DMS79 (cell line): ENCODE measurements around the gene TUBA4B.
"Not testable (repeated sequence)": the region's sequence is repeated elsewhere in the genome, so short reads cannot be mapped to it uniquely, and the experiment has no call there.

Source experiments
- DNase-seq: peaks from one replicate; lab custom pipeline; 2025; lab: John Stamatoyannopoulos, UW

The TUBA4B gene

DNA sequence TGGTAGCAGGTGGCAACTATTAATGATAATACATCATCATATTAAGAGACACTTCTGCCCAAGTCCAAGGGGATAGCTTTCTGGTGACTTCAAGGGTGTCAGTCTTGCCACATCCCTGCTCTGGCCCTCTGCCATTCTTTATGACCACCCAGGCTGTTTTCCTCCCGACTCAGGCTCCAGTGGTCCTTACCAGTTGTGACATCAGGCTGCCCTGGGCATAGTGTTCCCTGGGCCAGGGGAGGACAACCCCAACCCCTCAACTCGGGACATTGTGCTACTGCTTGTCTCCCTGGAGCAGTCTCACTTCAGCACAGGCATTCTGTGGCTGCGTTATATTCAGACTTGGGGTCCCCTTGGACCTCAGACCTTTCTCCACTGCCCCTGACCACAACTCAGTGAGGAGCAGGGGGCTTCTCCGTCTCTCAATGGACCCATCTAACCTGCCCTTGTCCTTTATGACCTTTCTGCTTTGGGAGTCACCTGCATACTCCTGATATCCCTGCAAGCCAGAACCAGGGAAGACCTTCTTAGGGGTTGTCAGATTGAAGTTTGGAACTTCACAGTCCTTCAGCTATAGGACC lies 39.0 kb downstream of the TUBA4B start:
- no peak for DNase-seq

GRCh38 chr2:219292616-219293015 lies 39.6 kb downstream of the TUBA4B start:
- no peak for DNase-seq

DNA sequence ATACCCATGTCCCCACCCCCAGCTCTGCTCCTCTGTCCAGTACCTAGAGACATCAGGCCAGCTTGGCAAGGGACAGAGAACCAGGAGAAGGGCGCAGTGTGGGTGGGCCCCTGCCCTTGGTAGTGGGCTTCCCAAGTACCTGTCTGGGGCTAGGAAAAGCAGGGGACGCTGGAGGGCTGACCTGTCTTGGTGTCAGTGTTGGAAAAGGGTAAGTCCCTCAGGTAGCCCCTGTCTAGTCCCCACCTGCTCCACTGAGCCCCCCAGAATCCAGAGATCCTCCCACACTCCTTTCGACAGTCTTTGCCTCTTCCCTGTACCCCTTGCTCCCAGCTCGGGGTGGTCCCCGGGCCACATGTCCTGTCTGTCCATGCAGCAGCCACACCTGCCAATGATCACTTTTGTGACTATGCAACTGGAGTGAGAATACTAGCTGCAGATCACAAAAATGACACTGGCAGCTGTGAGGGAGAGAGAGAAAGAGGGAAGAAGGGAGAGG lies 40.7 kb downstream of the TUBA4B start:
- no peak for DNase-seq

DNA sequence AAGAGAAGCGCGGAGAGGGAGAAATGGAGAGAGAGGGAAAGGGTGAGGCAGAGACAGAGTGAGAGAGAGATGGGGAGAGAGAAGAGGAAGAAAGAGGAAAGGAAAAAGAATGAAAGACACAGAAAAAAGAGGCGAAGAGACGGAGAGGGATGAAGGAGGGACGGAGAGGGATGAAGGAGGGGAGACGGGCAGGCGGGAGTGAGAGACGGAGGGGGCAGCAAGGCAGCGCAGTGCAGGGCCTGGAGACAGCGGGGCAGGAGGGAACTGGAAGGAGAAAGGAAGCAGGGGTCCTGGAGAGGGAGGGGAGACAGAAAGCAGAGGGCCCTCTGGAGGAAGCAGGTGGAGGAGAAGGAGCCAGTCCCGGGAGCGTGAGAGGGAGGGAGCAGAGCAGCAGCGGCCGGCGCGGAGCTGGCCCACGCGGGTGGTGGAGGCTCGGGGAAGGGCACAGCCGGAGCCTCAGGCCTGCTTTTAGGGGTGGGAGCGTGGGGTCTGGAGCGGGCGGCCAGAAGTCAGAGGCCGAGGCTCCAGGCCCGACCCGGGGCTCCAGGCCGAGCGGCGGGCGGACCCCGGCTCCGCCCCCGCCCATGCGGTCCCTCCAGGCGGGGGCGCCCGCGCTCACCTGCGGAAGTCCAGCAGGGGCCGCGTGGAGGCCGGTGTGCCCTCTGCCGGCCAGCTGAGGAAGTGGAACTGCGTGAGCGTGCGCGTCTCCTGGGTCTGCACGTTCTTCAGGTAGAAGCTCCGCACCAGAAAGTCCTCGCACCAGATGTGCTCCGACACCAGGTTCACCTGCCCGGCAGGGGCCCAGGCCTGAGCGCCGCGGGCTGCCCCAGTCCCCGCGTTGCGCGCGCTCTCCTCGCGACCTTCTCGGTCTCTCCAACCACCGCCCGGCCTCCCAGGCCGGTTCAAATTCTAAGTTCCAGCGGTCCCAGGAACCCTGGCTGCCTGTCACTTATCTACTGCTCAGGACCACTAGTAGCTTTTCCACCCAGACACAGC lies 41.6 kb downstream of the TUBA4B start:
- DNase-seq, result peak; percentile 9

GRCh38 chr2:219296142-219296541 lies 43.1 kb downstream of the TUBA4B start:
- no peak for DNase-seq

- no peak for DNase-seq
Observed at GRCh38 chr2:219296631-219297391, 43.8 kb downstream of the TUBA4B start.

DNA sequence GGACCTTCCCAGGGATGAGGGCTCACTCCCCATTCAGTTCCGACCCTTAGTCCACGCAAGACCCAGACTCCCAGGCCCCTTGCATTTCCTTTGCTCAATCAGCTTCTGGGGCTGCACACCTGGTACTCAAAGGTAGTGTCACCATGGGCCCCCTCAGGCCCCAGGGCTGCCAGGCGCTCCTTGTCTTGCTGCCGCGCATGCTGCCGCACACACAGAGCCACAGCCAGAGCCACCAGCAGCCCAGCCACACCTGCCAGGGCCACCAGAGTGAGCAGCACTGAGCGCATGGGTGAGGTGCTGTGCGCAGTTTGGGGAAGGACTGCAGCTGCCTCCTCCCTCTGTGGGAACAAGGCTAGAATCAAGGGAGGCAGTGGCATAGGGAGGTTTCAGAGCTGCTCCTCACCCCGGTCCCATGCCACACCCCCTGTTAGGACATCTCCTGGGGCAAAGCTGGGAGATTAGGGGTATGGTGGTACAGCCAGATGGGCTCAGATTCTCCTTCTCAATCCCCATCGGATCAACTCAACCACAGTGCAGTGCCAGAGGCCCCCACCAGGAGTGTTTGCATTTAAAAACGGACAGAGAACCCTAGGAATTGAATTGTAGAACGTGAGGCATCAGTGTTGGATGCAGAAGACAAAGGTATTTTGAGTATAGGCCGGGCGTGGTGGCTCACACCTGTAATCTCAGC lies 44.9 kb downstream of the TUBA4B start:
- DNase-seq, result no peak

- DNase-seq, result peak; percentile 44
Observed at GRCh38 chr2:219298759-219299371, 45.8 kb downstream of the TUBA4B start.

DNA sequence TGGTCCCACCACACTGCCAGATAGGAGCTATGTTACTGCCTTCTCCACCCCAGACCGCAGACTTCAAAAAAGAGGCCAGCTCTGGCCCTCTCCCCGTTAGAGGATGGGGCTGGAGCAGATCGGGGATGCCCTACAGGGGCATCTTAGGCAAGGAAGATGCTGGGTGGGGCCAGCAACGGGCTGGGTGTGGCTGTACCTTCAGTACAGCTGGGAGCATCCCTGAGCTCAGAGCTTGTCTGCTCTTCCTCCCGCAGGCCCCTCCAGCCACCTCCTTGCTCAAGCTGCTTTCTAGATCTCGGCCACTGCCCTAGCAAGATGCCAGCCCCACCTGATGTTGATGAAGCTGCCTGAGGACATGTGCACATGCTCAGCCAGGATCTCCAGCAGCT lies 46.3 kb downstream of the TUBA4B start:
- DNase-seq, result no peak

- no peak for DNase-seq
Observed at GRCh38 chr2:219300022-219300421, 47.0 kb downstream of the TUBA4B start.

DNA sequence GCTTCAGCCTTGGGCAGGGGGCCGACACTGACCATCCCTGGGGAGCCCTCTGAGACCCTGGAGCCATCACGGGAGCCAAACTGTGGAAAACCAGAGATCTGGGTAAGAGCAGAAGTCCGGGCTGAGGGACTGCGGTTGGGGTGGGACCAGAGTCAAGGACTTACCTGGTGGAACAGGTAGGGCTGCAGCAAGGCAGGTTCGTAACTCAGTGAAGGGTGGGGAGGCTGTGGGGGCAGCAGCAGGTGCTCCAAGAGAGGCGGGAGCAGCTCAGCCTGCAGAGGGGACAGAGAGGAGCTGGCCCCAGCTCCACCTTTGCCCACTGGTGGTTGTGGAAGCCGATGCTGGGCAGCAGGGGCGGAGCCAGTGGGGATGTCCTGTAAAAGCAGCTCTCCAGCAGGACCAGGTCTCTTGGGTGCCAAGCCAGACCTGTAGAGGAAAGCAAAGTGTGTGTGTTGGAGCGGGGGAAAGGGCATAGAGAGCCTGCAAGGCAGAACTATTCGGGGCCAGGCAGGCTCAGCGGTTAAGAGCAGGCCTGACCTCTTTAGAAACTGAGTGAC lies 49.4 kb downstream of the TUBA4B start:
- DNase-seq, result no peak

DNA sequence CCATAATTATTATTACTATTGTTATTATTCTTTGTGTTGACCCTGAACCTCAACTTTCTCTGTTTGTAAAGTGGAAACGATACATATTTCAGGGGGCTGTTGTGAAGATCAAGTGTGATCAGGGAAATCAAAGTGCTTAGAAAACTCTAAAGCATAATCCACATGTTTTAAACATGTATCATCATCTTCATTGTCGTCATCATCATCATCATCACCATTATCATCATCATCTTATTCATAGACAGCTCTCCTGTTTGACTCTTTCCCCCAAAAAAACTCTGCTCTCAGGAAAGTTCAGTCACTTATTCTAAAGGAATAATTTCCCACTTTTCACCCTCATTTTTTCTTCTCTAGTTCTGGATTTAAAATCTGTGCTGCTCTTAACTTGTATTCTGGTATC lies 51.2 kb downstream of the TUBA4B start:
- DNase-seq, result no peak

DNA sequence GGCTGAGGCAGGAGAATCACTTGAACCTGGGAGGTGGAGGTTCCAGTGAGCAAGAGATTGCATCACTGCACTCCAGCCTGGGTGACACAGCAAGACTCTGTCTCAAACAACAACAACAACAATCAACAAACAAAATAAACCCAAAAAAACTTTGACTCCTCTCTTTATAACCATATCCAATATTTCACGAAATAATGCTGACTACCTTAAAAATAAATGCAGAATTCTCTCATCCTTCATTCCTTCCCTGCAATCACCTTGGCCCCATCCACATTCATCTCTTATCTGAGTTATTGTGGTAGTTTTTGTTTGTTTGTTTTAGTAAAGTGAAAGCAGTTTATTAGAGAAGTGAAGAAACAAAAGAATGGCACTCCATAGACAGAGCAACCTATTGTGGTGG lies 53.0 kb downstream of the TUBA4B start:
- DNase-seq, result no peak

- DNase-seq, result peak; percentile 30
Observed at GRCh38 chr2:219308142-219309101, 55.4 kb downstream of the TUBA4B start.

DNA sequence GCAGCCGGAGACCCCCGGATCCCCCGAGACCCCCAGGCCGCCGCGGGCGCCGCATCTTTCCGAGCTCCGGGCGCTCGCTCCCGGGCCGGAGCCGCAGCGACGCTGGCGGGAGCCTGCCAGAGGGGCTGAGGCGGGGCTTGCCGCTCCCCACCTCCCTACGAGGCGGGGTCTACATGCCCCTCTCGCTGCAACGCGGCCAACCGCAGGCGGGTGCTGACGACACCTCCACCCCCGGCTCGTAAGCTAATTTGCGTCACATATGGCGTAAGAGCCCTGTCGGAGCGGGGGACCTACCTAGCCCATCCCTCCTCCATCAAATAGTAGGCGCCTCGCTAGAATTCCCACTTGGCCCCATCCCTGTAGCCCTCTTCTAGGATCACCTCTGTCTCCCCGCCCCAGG lies 56.2 kb downstream of the TUBA4B start, which contains the start of gene PTPRN:
Gene PTPRN, minus strand, starts transcription at position 124 of the 400 bp plus-strand sequence. Its CDS starts 69 bp downstream, at position 55.
- DNase-seq, result peak; percentile 18

GRCh38 chr2:219312683-219313263 lies 59.7 kb downstream of the TUBA4B start:
- DNase-seq, result not testable (repeated sequence)

- DNase-seq, result no peak
Observed at GRCh38 chr2:219314804-219315468, 61.9 kb downstream of the TUBA4B start.
